Keratinocyte (primary cell): Measurements from ENCODE around the gene PDE8A. TPM values are rescaled to one million over a fixed set of nuclear protein-coding genes. Genes with fewer than 3 reads are reported as not detected.
A peak's percentile ranks its signal among the peaks of the same experiment; 100 is the strongest.

ENCODE experiments used
- DNase-seq: peaks from one replicate; pipeline ENCODE4 v3.0.0-alpha.2; 2011; ENCODE audit warnings: low read depth, missing footprints, low spot score
- FAIRE-seq: peaks from 2 replicates; lab custom pipeline; 2011; peaks lifted over from hg19 to GRCh38; lab: Jason Lieb, UNC
- H2AFZ ChIP-seq: 2 replicates; pipeline ENCODE4 v1.6.0; 2012; ENCODE audit warnings: low read length, control low read depth, inconsistent platforms; ENCODE audit not compliant: control insufficient read depth
- H3K27ac ChIP-seq: 2 replicates; pipeline ENCODE4 v1.5.1; 2011; ENCODE audit warnings: low read length; ENCODE audit not compliant: control insufficient read depth, insufficient read depth
- H3K27me3 ChIP-seq: 3 replicates; pipeline ENCODE4 v1.6.0; 2011; ENCODE audit warnings: low read length; ENCODE audit not compliant: control insufficient read depth, insufficient read depth; ENCODE audit errors: extremely low read depth
- H3K36me3 ChIP-seq, 2 experiments: 2 replicates in 1 of 2; 3 replicates in 1 of 2; pipeline ENCODE4 v1.5.1; 2011; ENCODE audit warnings: low read length in 2 of 2, mild to moderate bottlenecking in 1 of 2; ENCODE audit not compliant: control insufficient read depth in 2 of 2, insufficient read depth in 2 of 2; ENCODE audit errors: extremely low read depth in 1 of 2
- H3K4me1 ChIP-seq: 3 replicates; pipeline ENCODE4 v1.5.1; 2011; ENCODE audit warnings: low read length; ENCODE audit not compliant: control insufficient read depth, insufficient read depth; ENCODE audit errors: extremely low read depth
- H3K4me2 ChIP-seq: 3 replicates; pipeline ENCODE4 v1.6.0; 2011; ENCODE audit warnings: low read depth, low read length; ENCODE audit not compliant: control insufficient read depth, insufficient read depth; ENCODE audit errors: extremely low read depth
- H3K4me3 ChIP-seq, 3 experiments: fragments of 200-600 bp in 1 of 3; sonication (generic) in 1 of 3; 2 replicates in 2 of 3; 3 replicates in 1 of 3; pipeline ENCODE4 v1.5.1; 2011 to 2016; ENCODE audit warnings: low read length in 3 of 3, mild to moderate bottlenecking in 3 of 3, control low read depth in 2 of 3, inconsistent platforms in 1 of 3, low read depth in 1 of 3, mixed read lengths in 1 of 3, mixed run types in 1 of 3, moderate library complexity in 1 of 3; ENCODE audit not compliant: control insufficient read depth in 2 of 3, insufficient read depth in 2 of 3; ENCODE audit errors: extremely low read depth in 1 of 3
- H3K79me2 ChIP-seq: 2 replicates; pipeline ENCODE4 v1.6.0; 2012; ENCODE audit warnings: low read length; ENCODE audit not compliant: control insufficient read depth, insufficient read depth
- H3K9ac ChIP-seq: 3 replicates; pipeline ENCODE4 v1.6.0; 2011; ENCODE audit warnings: low read length; ENCODE audit not compliant: control insufficient read depth, insufficient read depth; ENCODE audit errors: extremely low read depth
- H3K9me1 ChIP-seq: 3 replicates; pipeline ENCODE4 v1.6.0; 2011; ENCODE audit warnings: low read length; ENCODE audit not compliant: control insufficient read depth, insufficient read depth; ENCODE audit errors: extremely low read depth
- H3K9me3 ChIP-seq: 2 replicates; pipeline ENCODE4 v1.5.1; 2012; ENCODE audit warnings: low read depth, low read length; ENCODE audit not compliant: control insufficient read depth
- H4K20me1 ChIP-seq: 3 replicates; pipeline ENCODE4 v1.6.0; 2011; ENCODE audit warnings: low read length; ENCODE audit not compliant: control insufficient read depth, insufficient read depth; ENCODE audit errors: extremely low read depth
- CTCF ChIP-seq, 3 experiments: IDR thresholded peaks in 1 of 3; conservative IDR thresholded peaks in 1 of 3; optimal IDR thresholded peaks in 1 of 3; 2 replicates in 2 of 3; 3 replicates in 1 of 3; pipeline versions ENCODE3 to v1.5.1; 2011; ENCODE audit warnings: low read length in 3 of 3, mild to moderate bottlenecking in 3 of 3, moderate library complexity in 2 of 3, control low read depth in 1 of 3, inconsistent platforms in 1 of 3; ENCODE audit not compliant: insufficient read depth in 2 of 3; ENCODE audit errors: extremely low read depth in 1 of 3
- EZH2 ChIP-seq: IDR thresholded peaks from one replicate; pipeline ENCODE4 v1.6.1; 2012; ENCODE audit warnings: inconsistent platforms, mild to moderate bottlenecking, low read length, moderate library complexity
- dilution Hi-C: fragments of 300-500 bp; cut with MboI; formaldehyde crosslinking; loops from one replicate; pipeline ENCODE4 v1.7.0; 2020; ENCODE audit warnings: low sequenced_read_pairs; ENCODE audit not compliant: extremely low pct_ligation_motif_present
- polyA plus RNA-seq, 5 experiments: library from polyadenylated mRNA; depleted of rRNA in 3 of 5; stranded (reverse) in 3 of 5; stranded (forward) in 1 of 5; unstranded in 1 of 5; fragments of >200 nt; gene quantifications; 1 replicate in 1 of 5; 2 replicates in 3 of 5; 3 replicates in 1 of 5; pipeline versions ENCODE4 v1.2.1 to v1.2.3, GENCODE V29; 2011 to 2012; ENCODE audit warnings: missing spikeins in 2 of 5, low read depth in 1 of 5, low replicate concordance in 1 of 5

PDE8A gene
- polyA plus RNA-seq, 1 donor (not counting 4 experiments of a cell fraction or from before 2014, with no cell fraction given), result 24.1 TPM

- Histone ChIP-seq H3K36me3 (no peaks in the 10 kb centered on the region), H3K27me3 (no peaks in the 10 kb centered on the region), H3K9ac (no peak overlapping the region), H2AFZ (no peak overlapping the region), H3K4me2 (no peak overlapping the region), H3K9me3 (no peaks in the 10 kb centered on the region), H3K4me1 (no peaks in the 10 kb centered on the region), H3K9me1 (no peaks in the 10 kb centered on the region), H3K79me2 (no peaks in the 10 kb centered on the region), H4K20me1 (no peaks in the 10 kb centered on the region), H3K27ac (no peak overlapping the region), H3K4me3 (no peak overlapping the region)
- TF ChIP-seq CTCF (optimal IDR thresholded peaks at IDR 0.05 in 1 of 3, IDR thresholded peaks at IDR 0.05 in 1 of 3, conservative IDR thresholded peaks at IDR 0.05 in 1 of 3; ENCODE audit: extremely low read depth in 1 of 3, insufficient read depth in 2 of 3, low read length in 3 of 3) (peak; percentile 62 to 82 (median 68)), EZH2 (no peak)
- FAIRE-seq, result peak; percentile 36
- DNase-seq, result peak; percentile 13
- dilution Hi-C loops, result no loop called here
Measured at GRCh38 chr15:85044251-85044853, 62.7 kb downstream of the PDE8A start.

- H3K4me1 ChIP-seq, result no peaks in the 10 kb centered on the region
- TF ChIP-seq EZH2, result no peak
- no peak for TF ChIP-seq CTCF (optimal IDR thresholded peaks at IDR 0.05 in 1 of 3, IDR thresholded peaks at IDR 0.05 in 1 of 3, conservative IDR thresholded peaks at IDR 0.05 in 1 of 3; ENCODE audit: extremely low read depth in 1 of 3, insufficient read depth in 2 of 3, low read length in 3 of 3)
- no peak overlapping the region for H3K4me3 ChIP-seq
- FAIRE-seq (no peak), DNase-seq (no peak)
- no peak overlapping the region for H2AFZ ChIP-seq
- no peaks in the 10 kb centered on the region for H4K20me1 ChIP-seq
- no peaks in the 10 kb centered on the region for H3K9me3 ChIP-seq
- no peak overlapping the region for H3K4me2 ChIP-seq
- dilution Hi-C loops, result no loop called here
- H3K9me1 ChIP-seq, result no peaks in the 10 kb centered on the region
- H3K27me3 ChIP-seq, result no peaks in the 10 kb centered on the region
- H3K9ac ChIP-seq, result no peak overlapping the region
- H3K27ac ChIP-seq, result no peak overlapping the region
- H3K79me2 ChIP-seq, result no peaks in the 10 kb centered on the region
- H3K36me3 ChIP-seq, result no peaks in the 10 kb centered on the region
Measured at GRCh38 chr15:85044894-85045293, 63.2 kb downstream of the PDE8A start.
